Esophagus (tissue), 2 donors: ENCODE results near the gene SRPK1. TPM values are rescaled to one million over a fixed set of nuclear protein-coding genes. Genes with fewer than 3 reads are reported as not detected.

ENCODE experiments used
- H3K27ac ChIP-seq, 2 donors: one replicate each; pipeline ENCODE4 v1.5.1; 2013; ENCODE audit warnings: low read depth in 2 of 2, mild to moderate bottlenecking in 2 of 2, inconsistent platforms in 1 of 2, low read length in 1 of 2, moderate library complexity in 1 of 2
- H3K27me3 ChIP-seq, 2 donors: one replicate each; pipeline ENCODE4 v1.6.1; 2013; ENCODE audit warnings: low read length in 2 of 2, control low read depth in 1 of 2, mild to moderate bottlenecking in 1 of 2; ENCODE audit not compliant: insufficient read depth in 2 of 2, control insufficient read depth in 1 of 2
- H3K36me3 ChIP-seq, 2 donors: one replicate each; pipeline ENCODE4 v1.6.1; 2013; ENCODE audit warnings: low read length in 1 of 2; ENCODE audit not compliant: control insufficient read depth in 2 of 2, insufficient read depth in 2 of 2
- H3K4me1 ChIP-seq, 2 donors: one replicate each; pipeline ENCODE4 v1.6.1; 2013; ENCODE audit warnings: low read length in 1 of 2; ENCODE audit not compliant: control insufficient read depth in 2 of 2, insufficient read depth in 2 of 2
- H3K4me3 ChIP-seq, 2 donors: one replicate each; pipeline ENCODE4 v1.5.1; 2013; ENCODE audit warnings: low read length in 2 of 2, mild to moderate bottlenecking in 2 of 2, low read depth in 1 of 2, moderate library complexity in 1 of 2
- H3K9me3 ChIP-seq, 2 donors: one replicate each; pipeline ENCODE4 v1.6.1; 2013; ENCODE audit warnings: mild to moderate bottlenecking in 2 of 2, low read depth in 1 of 2, low read length in 1 of 2, moderate library complexity in 1 of 2; ENCODE audit not compliant: control insufficient read depth in 2 of 2, insufficient read depth in 1 of 2
- WGBS, 2 donors: extraction: QIAGEN DNeasy Blood & Tissue Kit; methylation state at CpG; one replicate each; pipeline ENCODE4 v1.1.7; 2013; 5-methylcytosine and 5-hydroxymethylcytosine counted together
- polyA plus RNA-seq, 2 donors: library from polyadenylated mRNA; stranded (reverse); fragments of 200-250 nt; gene quantifications; one replicate each; pipeline ENCODE4 v1.2.3, GENCODE V29; 2013
- donor health status: healthy with polysubstance abuse.
- donor health status: Bipolar disorder and iron deficiency.

The SRPK1 gene
- polyA plus RNA-seq, 2 donors, result 15.2 to 20.2 TPM

DNA sequence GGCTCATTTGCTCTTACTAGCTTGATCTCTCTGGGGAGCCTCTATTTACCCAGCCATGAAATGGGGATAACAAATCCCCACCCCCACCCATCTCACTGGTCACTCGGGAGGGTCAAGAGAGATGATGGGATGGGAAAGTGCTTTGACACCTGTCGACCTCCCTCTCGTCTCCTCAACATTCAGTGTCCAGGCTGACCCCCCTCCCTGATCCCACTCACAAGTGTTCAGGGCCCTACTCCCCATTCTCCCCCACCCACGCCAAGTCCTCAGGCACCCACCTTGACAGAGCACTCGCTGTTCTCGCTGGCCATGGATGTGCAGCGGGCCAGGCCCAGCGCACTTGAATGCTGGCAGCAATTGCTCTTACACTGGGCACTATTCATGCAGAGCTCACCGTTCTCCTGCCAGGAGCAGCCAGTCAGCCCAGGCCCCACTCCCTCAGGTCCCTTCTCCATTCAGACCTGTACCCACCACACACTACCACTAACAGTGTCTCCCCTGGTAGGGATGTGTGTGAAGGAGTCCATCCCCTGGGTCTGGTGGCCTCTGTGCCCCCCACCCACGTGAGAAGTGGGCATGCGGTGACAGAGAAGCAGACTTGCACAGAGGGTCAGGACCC is 125.3 kb downstream of the SRPK1 start:
- Histone ChIP-seq H3K27me3 (no peaks in the 10 kb centered on the region), H3K4me1 (peaks cover 0 to 5% of the 10 kb centered on the region in 2 donors), H3K36me3 (no peaks in the 10 kb centered on the region), H3K9me3 (no peaks in the 10 kb centered on the region), H3K4me3 (no peak overlapping the region), H3K27ac (no peak overlapping the region)
- WGBS, 2 donors, result 78 to 84% methylated on average over 11 of the region's 11 CpGs

DNA sequence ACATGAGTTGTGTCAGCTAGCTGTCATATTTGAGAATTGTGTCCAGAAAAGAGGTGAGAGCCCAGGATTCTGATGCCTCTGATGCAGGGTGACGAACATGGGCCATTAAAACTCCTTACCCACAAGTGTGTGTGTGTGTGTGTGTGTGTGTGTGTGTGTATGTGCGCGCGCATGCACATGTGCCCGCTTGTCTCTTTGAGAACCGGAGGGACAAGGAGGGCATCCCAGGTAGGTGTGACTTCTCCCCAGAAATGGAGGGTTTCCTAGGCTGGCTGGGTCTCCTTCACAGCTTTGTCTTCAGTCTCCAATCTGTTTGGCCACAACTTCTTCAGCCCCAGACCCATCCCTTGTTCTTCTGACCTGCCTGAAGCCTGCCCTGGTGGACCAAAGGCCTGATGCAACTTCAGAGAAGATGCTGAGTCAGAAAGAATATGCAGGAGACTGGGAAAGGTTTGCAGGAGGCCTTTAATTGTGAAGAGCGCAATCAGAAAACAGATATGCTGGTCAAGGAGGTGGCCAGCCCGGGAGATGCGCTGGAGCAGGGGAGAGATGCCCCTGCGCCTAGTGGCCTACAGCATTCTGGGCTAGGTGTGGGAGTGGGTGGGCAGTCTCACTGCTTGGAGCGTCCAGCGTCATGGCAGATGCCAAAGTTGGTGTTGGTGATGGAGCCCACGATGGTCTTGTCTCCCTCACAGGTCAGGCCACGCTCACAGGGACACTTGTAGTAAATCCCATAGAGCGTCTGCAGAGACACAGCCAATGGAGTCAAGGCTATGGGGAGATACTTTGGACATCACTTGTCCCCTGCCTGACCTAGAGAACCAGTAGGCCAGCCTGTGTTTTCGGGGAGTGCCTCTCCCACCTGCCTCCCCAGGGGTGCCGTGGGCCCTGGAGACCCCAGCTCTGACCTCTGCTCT is 126.1 kb downstream of the SRPK1 start:
- Histone ChIP-seq H3K36me3 (no peaks in the 10 kb centered on the region), H3K9me3 (no peaks in the 10 kb centered on the region), H3K27me3 (peaks cover 0 to 2% of the 10 kb centered on the region in 2 donors), H3K27ac (no peak overlapping the region), H3K4me3 (no peak overlapping the region), H3K4me1 (peaks cover 0 to 5% of the 10 kb centered on the region in 2 donors)
- WGBS, 2 donors, result 87 to 89% methylated on average over 17 of the region's 17 CpGs

DNA sequence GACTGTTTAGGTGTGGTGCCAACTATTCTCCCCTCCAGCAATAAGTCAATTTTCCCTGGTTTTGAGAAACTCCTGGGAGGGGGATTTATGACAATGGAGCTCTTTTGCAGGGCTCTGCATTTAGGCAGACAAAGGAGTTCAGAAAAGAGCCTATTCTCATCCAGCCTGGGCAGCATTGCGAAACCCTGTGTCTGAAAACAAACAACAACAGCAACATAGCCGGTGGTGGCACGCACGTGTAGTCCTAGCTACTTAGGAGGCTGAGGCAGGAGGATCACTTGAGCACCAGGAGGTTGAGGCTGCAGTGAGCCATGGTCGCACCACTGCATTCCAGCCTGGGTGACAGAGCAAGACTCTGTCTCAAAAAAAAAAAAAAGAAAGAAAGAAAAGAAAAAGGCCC is 130.2 kb downstream of the SRPK1 start:
- WGBS, 2 donors, result 64 to 76% methylated on average over 5 of the region's 5 CpGs
- Histone ChIP-seq H3K4me1 (no peaks in the 10 kb centered on the region), H3K27me3 (peaks cover 0 to 14% of the 10 kb centered on the region in 2 donors), H3K27ac (no peak overlapping the region), H3K36me3 (no peaks in the 10 kb centered on the region), H3K9me3 (no peaks in the 10 kb centered on the region), H3K4me3 (no peak overlapping the region)

DNA sequence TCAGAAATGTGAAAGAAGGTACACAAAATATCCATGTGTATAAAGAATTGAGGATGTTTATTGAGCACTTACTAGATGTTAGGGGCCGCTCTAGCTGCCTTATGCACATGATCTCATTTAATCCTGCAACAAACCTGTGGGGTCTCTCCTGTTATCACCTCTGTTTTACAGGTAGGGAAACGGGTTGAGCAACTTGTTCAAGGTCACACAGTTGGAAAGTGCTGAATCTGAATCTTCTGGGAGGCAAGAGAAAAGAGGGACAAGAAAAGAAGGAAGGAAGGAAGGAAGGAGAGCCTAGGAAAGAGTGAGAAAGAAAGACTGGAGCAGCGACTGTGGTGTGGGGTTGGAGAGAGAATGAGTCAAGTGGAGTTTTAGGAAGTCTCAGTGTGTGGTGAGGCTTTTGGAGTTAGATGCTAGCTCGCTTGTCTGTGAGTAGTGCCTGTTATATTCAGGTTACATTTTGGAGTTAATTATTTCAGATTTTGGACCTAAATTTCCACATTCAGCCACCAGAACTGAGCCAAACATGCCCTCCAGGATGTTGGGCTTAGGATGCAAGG is 132.4 kb downstream of the SRPK1 start:
- no peak overlapping the region for H3K4me3 ChIP-seq
- H3K4me1 ChIP-seq, result no peaks in the 10 kb centered on the region
- no peaks in the 10 kb centered on the region for H3K9me3 ChIP-seq
- whole genome bisulfite sequencing, 2 donors, result 58% methylated on average over 4 of the region's 4 CpGs
- peaks cover 0 to 14% of the 10 kb centered on the region in 2 donors for H3K27me3 ChIP-seq
- no peaks in the 10 kb centered on the region for H3K36me3 ChIP-seq
- H3K27ac ChIP-seq, result no peak overlapping the region

DNA sequence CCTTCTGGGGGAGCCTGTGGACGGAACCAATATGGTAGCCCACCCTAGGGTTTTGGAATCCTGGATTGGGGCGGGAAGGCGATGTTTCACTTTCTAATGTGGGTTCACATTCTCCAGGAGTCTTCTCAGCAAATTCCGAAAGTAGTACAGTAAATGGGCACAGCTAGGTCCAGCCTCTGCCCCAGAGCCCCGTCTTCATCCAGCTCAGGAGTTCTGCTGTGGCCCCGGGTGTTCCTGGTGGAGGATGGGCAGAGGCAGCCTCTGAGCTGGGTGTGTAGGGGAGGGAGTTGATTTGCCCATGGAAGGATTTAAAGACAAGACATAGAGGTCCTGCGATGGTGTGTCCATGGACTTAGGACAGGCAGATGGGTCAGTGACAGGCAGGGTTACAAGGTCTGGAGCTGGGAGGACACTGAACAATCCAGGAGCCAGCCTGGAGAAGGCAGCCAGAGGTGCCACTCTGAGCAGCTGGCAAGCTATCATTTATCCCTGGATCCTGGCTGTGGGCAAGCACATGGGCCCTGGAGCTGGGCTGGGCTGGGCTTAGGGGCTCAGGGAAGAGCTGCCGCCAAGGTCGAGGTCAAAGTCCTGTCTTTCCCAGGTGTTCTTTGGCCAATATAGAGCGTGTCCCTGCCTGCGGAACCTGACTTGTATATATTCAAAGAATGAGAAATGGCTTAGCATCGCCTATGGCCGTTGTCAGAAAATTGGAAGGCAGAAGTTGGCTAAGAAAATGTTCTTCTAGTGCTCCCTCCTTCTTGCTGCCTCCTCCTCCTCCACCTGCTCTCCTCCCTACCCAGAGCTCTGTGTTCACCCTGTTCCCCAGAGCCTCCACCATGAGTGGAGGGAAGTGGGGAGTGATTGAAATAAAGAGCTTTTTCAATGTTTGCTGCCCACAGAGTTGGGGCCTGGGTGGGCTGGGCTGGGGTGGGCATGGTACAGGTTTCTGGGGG is 133.4 kb downstream of the SRPK1 start:
- H3K36me3 ChIP-seq, result no peaks in the 10 kb centered on the region
- no peak overlapping the region for H3K4me3 ChIP-seq
- H3K4me1 ChIP-seq, result no peaks in the 10 kb centered on the region
- 64 to 67% methylated on average over 13 of the region's 13 CpGs for WGBS, 2 donors
- H3K9me3 ChIP-seq, result no peaks in the 10 kb centered on the region
- H3K27ac ChIP-seq, result no peak overlapping the region
- peaks cover 0 to 14% of the 10 kb centered on the region in 2 donors for H3K27me3 ChIP-seq

DNA sequence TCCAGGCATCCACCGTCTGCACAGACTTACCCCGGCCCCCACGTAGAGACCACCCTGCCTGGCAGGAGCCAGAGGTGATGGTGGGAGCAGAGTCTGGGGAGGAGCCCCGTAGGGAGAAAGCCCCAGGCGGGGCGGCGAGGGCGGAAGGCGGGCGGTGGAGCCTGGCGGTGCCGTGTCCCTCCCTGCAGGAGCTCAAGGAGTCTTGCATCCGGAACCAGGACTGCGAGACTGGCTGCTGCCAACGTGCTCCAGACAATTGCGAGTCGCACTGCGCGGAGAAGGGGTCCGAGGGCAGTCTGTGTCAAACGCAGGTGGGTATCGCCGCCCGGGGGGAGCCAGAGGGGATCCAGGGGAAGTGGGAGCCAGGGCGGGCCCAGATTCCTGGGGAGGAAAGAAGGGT is 134.1 kb downstream of the SRPK1 start:
- no peaks in the 10 kb centered on the region for H3K9me3 ChIP-seq
- 23 to 46% methylated on average over 25 of the region's 25 CpGs for WGBS, 2 donors
- H3K27ac ChIP-seq, result no peak overlapping the region
- H3K4me1 ChIP-seq, result no peaks in the 10 kb centered on the region
- H3K27me3 ChIP-seq, result peaks cover 0 to 14% of the 10 kb centered on the region in 2 donors
- H3K4me3 ChIP-seq, result no peak overlapping the region
- no peaks in the 10 kb centered on the region for H3K36me3 ChIP-seq

DNA sequence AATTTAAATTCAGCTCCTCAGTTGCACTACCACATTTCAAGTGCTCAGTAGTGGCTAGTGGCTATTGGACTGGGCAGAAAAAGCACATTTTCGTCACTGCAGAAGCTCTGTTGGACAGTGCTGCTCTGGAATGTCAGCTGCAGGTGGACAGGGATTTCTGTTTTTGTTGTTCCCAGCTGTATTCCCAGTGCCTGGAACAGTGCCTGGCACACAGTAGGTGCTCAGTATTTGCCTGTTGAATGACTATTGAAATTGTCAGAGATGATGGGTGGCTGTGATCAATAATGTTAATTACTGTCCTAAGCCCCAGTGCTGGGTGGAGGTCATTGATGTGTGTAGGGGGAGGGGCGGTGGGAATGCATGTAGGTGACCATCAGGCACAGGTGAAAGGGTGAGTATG is 134.6 kb downstream of the SRPK1 start:
- Histone ChIP-seq H3K4me1 (no peaks in the 10 kb centered on the region), H3K4me3 (no peak overlapping the region), H3K9me3 (no peaks in the 10 kb centered on the region), H3K36me3 (no peaks in the 10 kb centered on the region), H3K27me3 (peaks cover 0 to 14% of the 10 kb centered on the region in 2 donors), H3K27ac (no peak overlapping the region)
- 65 to 70% methylated on average over 2 of the region's 2 CpGs for WGBS, 2 donors

DNA sequence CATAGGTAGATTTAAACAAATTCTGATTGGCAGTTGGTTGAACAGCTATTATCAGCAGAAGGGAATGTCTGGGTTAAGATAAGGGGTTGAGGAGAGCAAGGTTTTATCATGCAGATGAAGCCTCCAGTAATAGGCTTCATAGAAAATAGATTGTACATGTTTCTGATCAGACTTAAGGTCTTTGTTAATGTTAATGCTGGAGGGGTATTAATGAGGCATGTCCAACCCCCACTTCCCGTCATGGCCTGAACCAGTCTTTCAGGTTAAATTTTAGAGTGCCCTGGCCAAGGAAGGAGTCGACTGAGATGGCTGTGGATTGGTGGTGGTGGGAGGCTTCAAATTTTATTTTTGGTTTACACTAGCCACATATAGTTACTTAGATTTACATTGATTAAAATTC is 136.7 kb downstream of the SRPK1 start:
- Histone ChIP-seq H3K36me3 (no peaks in the 10 kb centered on the region), H3K27ac (no peak overlapping the region), H3K4me3 (no peak overlapping the region), H3K4me1 (no peaks in the 10 kb centered on the region), H3K9me3 (no peaks in the 10 kb centered on the region), H3K27me3 (peaks cover 0 to 12% of the 10 kb centered on the region in 2 donors)
- WGBS, 2 donors, result 48 to 49% methylated on average over 2 of the region's 2 CpGs
